ENCODE data around the gene CES2.

Gene CES2

GRCh38 chr16:66936889-66937554, 1.7 kb downstream of the CES2 start:
- Histone ChIP-seq H3K27ac (ENCODE audit: low read depth, low read length) (no peak overlapping the region), H3K79me2 (ENCODE audit: control insufficient read depth, insufficient read depth, low read length) (no peaks in the 10 kb centered on the region), H2BK15ac (replicated peaks; ENCODE audit: low read depth) (no peak overlapping the region), H3K4me3 (ENCODE audit: low read length) (no peak overlapping the region), H4K5ac (ENCODE audit: low read length) (no peak overlapping the region), H3K56ac (ENCODE audit: low read length) (no peak overlapping the region), H3K27me3 (ENCODE audit: insufficient read depth, low read length, poor library complexity) (no peaks in the 10 kb centered on the region), H3K4me1 (ENCODE audit: control insufficient read depth, low read depth, low read length) (peaks cover 5% of the 10 kb centered on the region), H3K4ac (ENCODE audit: low read depth, low read length) (no peak overlapping the region), H2BK120ac (ENCODE audit: low read depth, low read length) (no peak overlapping the region), H3K4me2 (ENCODE audit: low read length) (no peak overlapping the region), H3K23ac (ENCODE audit: low read length) (no peak overlapping the region), H2BK5ac (ENCODE audit: low read length) (no peak overlapping the region), H3K9ac (ENCODE audit: low read length) (no peak overlapping the region), H3K79me1 (ENCODE audit: low read length) (peaks cover 6% of the 10 kb centered on the region), H3K36me3 (ENCODE audit: control insufficient read depth, insufficient read depth, low read length) (peaks cover 1% of the 10 kb centered on the region), H2AK5ac (ENCODE audit: low read length) (no peak overlapping the region), H4K8ac (ENCODE audit: low read depth, low read length) (no peak overlapping the region), H3K18ac (ENCODE audit: low read length) (no peak overlapping the region)
- WGBS (ENCODE audit: extremely low coverage, insufficient coverage, low lambda C conversion rate), result no CpG with 5 or more reads among the region's 4 CpGs
- no peak for DNase-seq

- no peak overlapping the region for H3K27ac ChIP-seq (ENCODE audit: low read depth, low read length)
- no peak overlapping the region for H3K9ac ChIP-seq (ENCODE audit: low read length)
- H3K27me3 ChIP-seq (ENCODE audit: insufficient read depth, low read length, poor library complexity), result no peaks in the 10 kb centered on the region
- H3K79me2 ChIP-seq (ENCODE audit: control insufficient read depth, insufficient read depth, low read length), result no peaks in the 10 kb centered on the region
- no peak overlapping the region for H3K56ac ChIP-seq (ENCODE audit: low read length)
- no peak overlapping the region for H2BK120ac ChIP-seq (ENCODE audit: low read depth, low read length)
- no peak overlapping the region for H2BK15ac ChIP-seq (replicated peaks; ENCODE audit: low read depth)
- H3K23ac ChIP-seq (ENCODE audit: low read length), result no peak overlapping the region
- no peak overlapping the region for H4K8ac ChIP-seq (ENCODE audit: low read depth, low read length)
- no peak overlapping the region for H3K18ac ChIP-seq (ENCODE audit: low read length)
- no peak overlapping the region for H4K5ac ChIP-seq (ENCODE audit: low read length)
- peaks cover 5% of the 10 kb centered on the region for H3K4me1 ChIP-seq (ENCODE audit: control insufficient read depth, low read depth, low read length)
- H3K36me3 ChIP-seq (ENCODE audit: control insufficient read depth, insufficient read depth, low read length), result peaks cover 2% of the 10 kb centered on the region
- no peak overlapping the region for H3K4me3 ChIP-seq (ENCODE audit: low read length)
- H2AK5ac ChIP-seq (ENCODE audit: low read length), result no peak overlapping the region
- WGBS (ENCODE audit: extremely low coverage, insufficient coverage, low lambda C conversion rate), result no CpG with 5 or more reads among the region's 10 CpGs
- H3K79me1 ChIP-seq (ENCODE audit: low read length), result peaks cover 6% of the 10 kb centered on the region
- H2BK5ac ChIP-seq (ENCODE audit: low read length), result no peak overlapping the region
- DNase-seq, result no peak
- H3K4ac ChIP-seq (ENCODE audit: low read depth, low read length), result no peak overlapping the region
- H3K4me2 ChIP-seq (ENCODE audit: low read length), result no peak overlapping the region
Observed at GRCh38 chr16:66937725-66938337, 2.5 kb downstream of the CES2 start.

DNA sequence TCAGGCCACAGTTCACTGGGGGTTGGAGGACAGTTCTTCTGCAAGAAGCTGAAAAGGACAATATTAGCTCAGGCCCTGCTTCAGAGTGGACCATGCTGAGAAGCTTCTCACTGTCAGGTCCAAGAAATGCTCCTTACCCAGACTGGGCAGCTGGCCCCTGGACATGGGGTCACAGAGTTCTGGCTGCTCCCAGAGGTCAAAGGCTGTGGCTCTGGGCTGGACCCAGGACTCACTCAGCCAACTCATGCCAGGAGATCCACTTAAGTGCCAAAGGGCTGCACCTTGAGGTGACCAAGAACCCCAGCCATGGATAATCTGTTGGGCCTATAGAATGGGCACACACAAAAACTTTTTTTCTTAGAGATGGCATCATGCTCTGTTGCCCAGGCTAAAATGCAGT, 4.0 kb downstream of the CES2 start:
- H2BK15ac ChIP-seq (replicated peaks; ENCODE audit: low read depth), result no peak overlapping the region
- H3K4ac ChIP-seq (ENCODE audit: low read depth, low read length), result no peak overlapping the region
- no peak overlapping the region for H4K5ac ChIP-seq (ENCODE audit: low read length)
- H3K79me2 ChIP-seq (ENCODE audit: control insufficient read depth, insufficient read depth, low read length), result no peaks in the 10 kb centered on the region
- no peak overlapping the region for H2BK5ac ChIP-seq (ENCODE audit: low read length)
- peaks cover 2% of the 10 kb centered on the region for H3K36me3 ChIP-seq (ENCODE audit: control insufficient read depth, insufficient read depth, low read length)
- H3K9ac ChIP-seq (ENCODE audit: low read length), result no peak overlapping the region
- no peak overlapping the region for H3K4me2 ChIP-seq (ENCODE audit: low read length)
- no peak overlapping the region for H3K18ac ChIP-seq (ENCODE audit: low read length)
- no peaks in the 10 kb centered on the region for H3K27me3 ChIP-seq (ENCODE audit: insufficient read depth, low read length, poor library complexity)
- no peak overlapping the region for H2BK120ac ChIP-seq (ENCODE audit: low read depth, low read length)
- H2AK5ac ChIP-seq (ENCODE audit: low read length), result no peak overlapping the region
- no peak overlapping the region for H3K56ac ChIP-seq (ENCODE audit: low read length)
- DNase-seq, result no peak
- no peaks in the 10 kb centered on the region for H3K79me1 ChIP-seq (ENCODE audit: low read length)
- no peak overlapping the region for H3K4me3 ChIP-seq (ENCODE audit: low read length)
- H4K8ac ChIP-seq (ENCODE audit: low read depth, low read length), result no peak overlapping the region
- no peaks in the 10 kb centered on the region for H3K4me1 ChIP-seq (ENCODE audit: control insufficient read depth, low read depth, low read length)
- no peak overlapping the region for H3K27ac ChIP-seq (ENCODE audit: low read depth, low read length)
- H3K23ac ChIP-seq (ENCODE audit: low read length), result no peak overlapping the region

DNA sequence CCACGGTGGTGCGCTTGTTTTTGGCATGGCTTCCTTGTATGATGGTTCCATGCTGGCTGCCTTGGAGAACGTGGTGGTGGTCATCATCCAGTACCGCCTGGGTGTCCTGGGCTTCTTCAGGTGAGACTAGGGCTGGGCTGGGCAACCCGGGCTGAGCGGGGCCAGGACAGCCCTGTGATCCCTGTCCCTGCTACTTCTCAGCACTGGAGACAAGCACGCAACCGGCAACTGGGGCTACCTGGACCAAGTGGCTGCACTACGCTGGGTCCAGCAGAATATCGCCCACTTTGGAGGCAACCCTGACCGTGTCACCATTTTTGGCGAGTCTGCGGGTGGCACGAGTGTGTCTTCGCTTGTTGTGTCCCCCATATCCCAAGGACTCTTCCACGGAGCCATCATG, 4.9 kb downstream of the CES2 start:
- Histone ChIP-seq H3K4me3 (ENCODE audit: low read length) (no peak overlapping the region), H4K5ac (ENCODE audit: low read length) (no peak overlapping the region), H2AK5ac (ENCODE audit: low read length) (no peak overlapping the region), H3K36me3 (ENCODE audit: control insufficient read depth, insufficient read depth, low read length) (peaks cover 2% of the 10 kb centered on the region), H2BK15ac (replicated peaks; ENCODE audit: low read depth) (no peak overlapping the region), H3K4me2 (ENCODE audit: low read length) (no peak overlapping the region), H3K9ac (ENCODE audit: low read length) (no peak overlapping the region), H3K79me1 (ENCODE audit: low read length) (no peaks in the 10 kb centered on the region), H3K27ac (ENCODE audit: low read depth, low read length) (no peak overlapping the region), H4K8ac (ENCODE audit: low read depth, low read length) (no peak overlapping the region), H3K79me2 (ENCODE audit: control insufficient read depth, insufficient read depth, low read length) (no peaks in the 10 kb centered on the region), H2BK120ac (ENCODE audit: low read depth, low read length) (no peak overlapping the region), H2BK5ac (ENCODE audit: low read length) (no peak overlapping the region), H3K27me3 (ENCODE audit: insufficient read depth, low read length, poor library complexity) (no peaks in the 10 kb centered on the region), H3K4me1 (ENCODE audit: control insufficient read depth, low read depth, low read length) (no peaks in the 10 kb centered on the region), H3K56ac (ENCODE audit: low read length) (no peak overlapping the region), H3K23ac (ENCODE audit: low read length) (no peak overlapping the region), H3K18ac (ENCODE audit: low read length) (no peak overlapping the region), H3K4ac (ENCODE audit: low read depth, low read length) (no peak overlapping the region)
- WGBS (ENCODE audit: extremely low coverage, insufficient coverage, low lambda C conversion rate), result no CpG with 5 or more reads among the region's 16 CpGs
- DNase-seq, result no peak

GRCh38 chr16:66942981-66943380, 7.7 kb downstream of the CES2 start:
- no peak overlapping the region for H3K27ac ChIP-seq (ENCODE audit: low read depth, low read length)
- peaks cover 2% of the 10 kb centered on the region for H3K36me3 ChIP-seq (ENCODE audit: control insufficient read depth, insufficient read depth, low read length)
- no peak overlapping the region for H3K56ac ChIP-seq (ENCODE audit: low read length)
- H3K79me2 ChIP-seq (ENCODE audit: control insufficient read depth, insufficient read depth, low read length), result no peaks in the 10 kb centered on the region
- no peaks in the 10 kb centered on the region for H3K79me1 ChIP-seq (ENCODE audit: low read length)
- no peak overlapping the region for H3K9ac ChIP-seq (ENCODE audit: low read length)
- no peak overlapping the region for H3K4ac ChIP-seq (ENCODE audit: low read depth, low read length)
- H4K5ac ChIP-seq (ENCODE audit: low read length), result no peak overlapping the region
- no peak overlapping the region for H2BK5ac ChIP-seq (ENCODE audit: low read length)
- H3K4me1 ChIP-seq (ENCODE audit: control insufficient read depth, low read depth, low read length), result no peaks in the 10 kb centered on the region
- no peak for DNase-seq
- H2BK15ac ChIP-seq (replicated peaks; ENCODE audit: low read depth), result no peak overlapping the region
- H3K4me2 ChIP-seq (ENCODE audit: low read length), result no peak overlapping the region
- H3K23ac ChIP-seq (ENCODE audit: low read length), result no peak overlapping the region
- H3K27me3 ChIP-seq (ENCODE audit: insufficient read depth, low read length, poor library complexity), result peaks cover under 1% of the 10 kb centered on the region
- H2AK5ac ChIP-seq (ENCODE audit: low read length), result no peak overlapping the region
- no peak overlapping the region for H4K8ac ChIP-seq (ENCODE audit: low read depth, low read length)
- H2BK120ac ChIP-seq (ENCODE audit: low read depth, low read length), result no peak overlapping the region
- WGBS (ENCODE audit: extremely low coverage, insufficient coverage, low lambda C conversion rate), result no CpG with 5 or more reads among the region's 5 CpGs
- H3K4me3 ChIP-seq (ENCODE audit: low read length), result no peak overlapping the region
- no peak overlapping the region for H3K18ac ChIP-seq (ENCODE audit: low read length)

All from mesendoderm (in vitro differentiated cells).